GM12878 (cell line): ENCODE data around the gene FER1L5. TPM values are rescaled to one million over a fixed set of nuclear protein-coding genes. Genes with fewer than 3 reads are reported as not detected.

Experiments used
- ATAC-seq: fragments of 200-7000 bp; cut with Tn5 transposase; 3 replicates; pipeline ENCODE4 v1.9.1; 2020; ENCODE audit warnings: mild to moderate bottlenecking, moderate library complexity
- BruUV-seq: library from RNA; stranded (reverse); fragments of 400-500 nt; replicated peaks from 2 replicates; lab custom pipeline; 2021; lab: Mats Ljungman, UMichigan
- CTCF ChIA-PET: fragments of 300-600 bp; sonication (Branson Sonifier 250); formaldehyde crosslinking; extraction: SDS; loops from one replicate; lab custom pipeline; 2021; ENCODE audit warnings: inconsistent platforms; lab: Yijun Ruan, JAX
- POLR2A ChIA-PET: fragments of 350-600 bp; formaldehyde crosslinking; extraction: SDS; loops from one replicate; lab custom pipeline; 2021; ENCODE audit warnings: inconsistent platforms; lab: Charles Lee
- RAD21 ChIA-PET: fragments of 300-600 bp; sonication (Branson Sonifier 250); formaldehyde crosslinking; loops from one replicate; lab custom pipeline; 2023; ENCODE audit warnings: antibody characterized with exemption; ENCODE audit not compliant: unreplicated experiment; lab: Charles Lee
- SMC1A ChIA-PET: fragments of 300-600 bp; sonication (Branson Sonifier 250); formaldehyde crosslinking; loops from one replicate; lab custom pipeline; 2023; ENCODE audit not compliant: unreplicated experiment, uncharacterized antibody; lab: Charles Lee
- DNase-seq: peaks from one replicate; pipeline ENCODE4 v3.0.0-alpha.2; 2011; ENCODE audit warnings: low read depth, low spot score
- FAIRE-seq: peaks from 3 replicates; lab custom pipeline; 2011; peaks lifted over from hg19 to GRCh38; lab: Jason Lieb, UNC
- H2AFZ ChIP-seq: 2 replicates; pipeline ENCODE4 v1.6.0; 2011; ENCODE audit warnings: low read depth, low read length, control low read depth; ENCODE audit not compliant: control insufficient read depth
- H3K27ac ChIP-seq: 2 replicates; pipeline ENCODE4 v1.5.1; 2011; ENCODE audit warnings: control low read depth; ENCODE audit not compliant: control insufficient read depth, insufficient read depth
- H3K27me3 ChIP-seq, 2 experiments: replicated peaks in 1 of 2; 2 replicates each; pipeline versions ENCODE4 v1.6.0 to v1.6.1; 2011; ENCODE audit warnings: low read length in 1 of 2; ENCODE audit not compliant: control insufficient read depth in 2 of 2, insufficient read depth in 2 of 2
- H3K36me3 ChIP-seq, 2 experiments: 2 replicates each; pipeline ENCODE4 v1.5.1; 2011; ENCODE audit warnings: low read length in 1 of 2; ENCODE audit not compliant: control insufficient read depth in 2 of 2, insufficient read depth in 2 of 2
- H3K4me1 ChIP-seq: 2 replicates; pipeline ENCODE4 v1.6.1; 2011; ENCODE audit warnings: mild to moderate bottlenecking, low read length, moderate library complexity, mixed read lengths; ENCODE audit not compliant: control insufficient read depth, insufficient read depth
- H3K4me2 ChIP-seq: 2 replicates; pipeline ENCODE4 v1.6.0; 2011; ENCODE audit warnings: control low read depth; ENCODE audit not compliant: control insufficient read depth, insufficient read depth
- H3K4me3 ChIP-seq: fragments of 200-600 bp; sonication (generic); 2 replicates; pipeline ENCODE4 v1.5.1; 2016
- H3K79me2 ChIP-seq: 2 replicates; pipeline ENCODE4 v1.6.0; 2011; ENCODE audit warnings: low read length; ENCODE audit not compliant: control insufficient read depth, insufficient read depth
- H3K9ac ChIP-seq: 2 replicates; pipeline ENCODE4 v1.8.0; 2011; ENCODE audit warnings: low read length, control low read depth, mixed read lengths; ENCODE audit not compliant: control insufficient read depth, insufficient read depth
- H3K9me3 ChIP-seq: replicated peaks from 3 replicates; pipeline ENCODE4 v1.5.1; 2011; ENCODE audit warnings: mild to moderate bottlenecking, low read length; ENCODE audit not compliant: control insufficient read depth, insufficient read depth
- H4K20me1 ChIP-seq: 2 replicates; pipeline ENCODE4 v1.6.0; 2011; ENCODE audit not compliant: control insufficient read depth, insufficient read depth
- CHD2 ChIP-seq: IDR thresholded peaks from 2 replicates; pipeline ENCODE4 v1.6.1; 2011; ENCODE audit warnings: low read depth, low read length, improper control_type of control experiment, borderline replicate concordance
- CREB1 ChIP-seq: IDR thresholded peaks from 2 replicates; pipeline ENCODE4 v1.6.1; 2012; ENCODE audit warnings: low read depth, mild to moderate bottlenecking, inconsistent platforms
- HCFC1 ChIP-seq: fragments of 150-350 bp; IDR thresholded peaks from 2 replicates; pipeline ENCODE4 v1.6.1; 2014; ENCODE audit warnings: low read length
- PML ChIP-seq: IDR thresholded peaks from 2 replicates; pipeline ENCODE4 v1.6.1; 2012; ENCODE audit warnings: low read length, inconsistent platforms
- SUPT20H ChIP-seq: IDR thresholded peaks from 2 replicates; pipeline ENCODE4 v1.6.1; 2011; ENCODE audit warnings: low read depth, mild to moderate bottlenecking, low read length, moderate library complexity, borderline replicate concordance; ENCODE audit not compliant: control insufficient read depth
- WGBS: methylation state at CpG from one replicate; pipeline ENCODE4 v1.1.6; 2016; ENCODE audit warnings: low lambda C conversion rate; ENCODE audit not compliant: insufficient replicate concordance, insufficient coverage; ENCODE audit errors: missing lambda C conversion rate; 5-methylcytosine and 5-hydroxymethylcytosine counted together
- in situ Hi-C: fragments of 300-500 bp; cut with MboI; formaldehyde crosslinking; loops from 9 replicates; pipeline ENCODE4 v1.14.3; 2018; ENCODE audit warnings: mixed read lengths
- intact Hi-C: fragments of 100-400 bp; cut with micrococcal nuclease; formaldehyde crosslinking; loops from one replicate; pipeline ENCODE4 v1.14.2; 2022; ENCODE audit not compliant: unreplicated experiment
- polyA plus RNA-seq, 11 experiments: library from polyadenylated mRNA; depleted of rRNA in 4 of 11; unstranded in 6 of 11; stranded (reverse) in 5 of 11; fragments of >200 nt; fragmentation: Nextera tagmentation in 4 of 11; fragmentation: Illumina TruSeq in 1 of 11; extraction: Ambion mirVana in 4 of 11; extraction: Trizol in 1 of 11; gene quantifications; 1 replicate in 1 of 11; 2 replicates in 10 of 11; pipeline versions ENCODE4 v1.2.1 to v1.2.3, GENCODE V29; 2011 to 2016; ENCODE audit warnings: inconsistent platforms in 2 of 11, missing spikeins in 2 of 11, low read depth in 1 of 11
- total RNA-seq, 4 experiments: library from RNA; depleted of rRNA in 3 of 4; stranded (reverse); fragments of >200 nt in 3 of 4; fragmentation: Illumina TruSeq in 1 of 4; extraction: Trizol in 1 of 4; gene quantifications; 2 replicates each; pipeline versions ENCODE4 v1.2.1 to v1.2.3, GENCODE V29; 2013 to 2021
- TF ChIP-seq, protein P1 (sequence below): IDR thresholded peaks from 2 replicates; pipeline ENCODE4 v1.6.1; 2012; ENCODE audit warnings: improper control_type of control experiment, low read depth, low read length; ENCODE audit not compliant: insufficient replicate concordance
- TF ChIP-seq, protein P2 (sequence below): fragments of 450-650 bp; conservative IDR thresholded peaks from 2 replicates; pipeline ENCODE4 v1.6.1; 2017; ENCODE audit warnings: mild to moderate bottlenecking, moderate library complexity
- TF ChIP-seq, protein P3 (sequence below): fragments of 450-650 bp; IDR thresholded peaks from 2 replicates; pipeline ENCODE4 v1.6.1; 2017; ENCODE audit warnings: mild to moderate bottlenecking
- TF ChIP-seq, protein P4 (sequence below): fragments of 450-650 bp; formaldehyde crosslinking; IDR thresholded peaks from 2 replicates; pipeline ENCODE4 v1.4.0; 2020; ENCODE audit warnings: mild to moderate bottlenecking, moderate library complexity

Gene FER1L5
- total and polyA plus RNA-seq, 10 of the 15 experiments (the other 5 are each of a cell fraction or from before 2014, with no cell fraction given), result not detected

DNA sequence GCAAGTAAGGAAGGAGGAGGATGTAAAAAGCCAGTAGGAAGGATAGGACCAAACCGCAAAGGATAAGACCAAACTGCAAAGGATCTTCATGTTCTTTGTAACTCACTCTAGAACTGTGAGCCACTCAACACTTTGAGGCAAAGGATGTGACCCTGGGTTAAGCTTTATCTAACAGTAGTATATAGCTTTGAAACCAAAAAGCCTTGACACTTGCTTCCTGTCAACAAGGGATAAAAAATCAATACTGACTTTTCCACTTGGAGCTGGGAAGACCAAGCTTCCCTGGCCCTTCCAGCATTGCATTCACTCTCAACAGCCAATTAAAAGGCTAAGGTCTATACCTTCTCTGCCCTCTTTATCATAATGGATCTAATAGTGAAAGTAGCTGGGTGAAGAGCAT is 26.4 kb upstream of the FER1L5 start (continued):
- TF ChIP-seq, protein P1, sequence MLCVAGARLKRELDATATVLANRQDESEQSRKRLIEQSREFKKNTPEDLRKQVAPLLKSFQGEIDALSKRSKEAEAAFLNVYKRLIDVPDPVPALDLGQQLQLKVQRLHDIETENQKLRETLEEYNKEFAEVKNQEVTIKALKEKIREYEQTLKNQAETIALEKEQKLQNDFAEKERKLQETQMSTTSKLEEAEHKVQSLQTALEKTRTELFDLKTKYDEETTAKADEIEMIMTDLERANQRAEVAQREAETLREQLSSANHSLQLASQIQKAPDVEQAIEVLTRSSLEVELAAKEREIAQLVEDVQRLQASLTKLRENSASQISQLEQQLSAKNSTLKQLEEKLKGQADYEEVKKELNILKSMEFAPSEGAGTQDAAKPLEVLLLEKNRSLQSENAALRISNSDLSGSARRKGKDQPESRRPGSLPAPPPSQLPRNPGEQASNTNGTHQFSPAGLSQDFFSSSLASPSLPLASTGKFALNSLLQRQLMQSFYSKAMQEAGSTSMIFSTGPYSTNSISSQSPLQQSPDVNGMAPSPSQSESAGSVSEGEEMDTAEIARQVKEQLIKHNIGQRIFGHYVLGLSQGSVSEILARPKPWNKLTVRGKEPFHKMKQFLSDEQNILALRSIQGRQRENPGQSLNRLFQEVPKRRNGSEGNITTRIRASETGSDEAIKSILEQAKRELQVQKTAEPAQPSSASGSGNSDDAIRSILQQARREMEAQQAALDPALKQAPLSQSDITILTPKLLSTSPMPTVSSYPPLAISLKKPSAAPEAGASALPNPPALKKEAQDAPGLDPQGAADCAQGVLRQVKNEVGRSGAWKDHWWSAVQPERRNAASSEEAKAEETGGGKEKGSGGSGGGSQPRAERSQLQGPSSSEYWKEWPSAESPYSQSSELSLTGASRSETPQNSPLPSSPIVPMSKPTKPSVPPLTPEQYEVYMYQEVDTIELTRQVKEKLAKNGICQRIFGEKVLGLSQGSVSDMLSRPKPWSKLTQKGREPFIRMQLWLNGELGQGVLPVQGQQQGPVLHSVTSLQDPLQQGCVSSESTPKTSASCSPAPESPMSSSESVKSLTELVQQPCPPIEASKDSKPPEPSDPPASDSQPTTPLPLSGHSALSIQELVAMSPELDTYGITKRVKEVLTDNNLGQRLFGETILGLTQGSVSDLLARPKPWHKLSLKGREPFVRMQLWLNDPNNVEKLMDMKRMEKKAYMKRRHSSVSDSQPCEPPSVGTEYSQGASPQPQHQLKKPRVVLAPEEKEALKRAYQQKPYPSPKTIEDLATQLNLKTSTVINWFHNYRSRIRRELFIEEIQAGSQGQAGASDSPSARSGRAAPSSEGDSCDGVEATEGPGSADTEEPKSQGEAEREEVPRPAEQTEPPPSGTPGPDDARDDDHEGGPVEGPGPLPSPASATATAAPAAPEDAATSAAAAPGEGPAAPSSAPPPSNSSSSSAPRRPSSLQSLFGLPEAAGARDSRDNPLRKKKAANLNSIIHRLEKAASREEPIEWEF, result no peak
- TF ChIP-seq, all 136 proteins: peak for 0

DNA sequence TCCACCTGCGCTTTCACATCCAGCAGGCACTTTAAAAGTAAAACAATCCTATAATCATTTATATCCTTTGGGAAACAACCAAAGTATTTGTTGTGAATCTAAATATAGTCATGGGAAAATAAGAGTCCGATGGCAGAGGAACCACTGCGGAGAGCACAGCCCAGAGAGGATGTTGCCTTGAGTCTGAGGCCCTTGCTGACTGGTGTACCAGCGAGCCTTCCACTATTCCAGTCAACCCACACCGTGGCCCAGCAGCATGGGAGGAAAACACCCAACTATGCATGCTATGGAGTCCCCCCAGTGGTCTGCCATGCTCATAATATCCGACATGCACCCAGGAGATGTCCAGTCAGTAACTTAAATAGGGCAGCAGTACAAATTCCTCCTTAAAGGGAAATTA is 26.0 kb upstream of the FER1L5 start:
- RAD21 ChIA-PET, result no interaction called here
- Histone ChIP-seq H3K4me2 (no peak overlapping the region), H3K79me2 (no peaks in the 10 kb centered on the region), H2AFZ (no peak overlapping the region), H3K27me3 (no peaks in the 10 kb centered on the region), H4K20me1 (no peaks in the 10 kb centered on the region), H3K27ac (no peak overlapping the region), H3K36me3 (peaks cover 11 to 20% of the 10 kb centered on the region in 2 experiments; a peak in 3 of 4 replicates), H3K4me1 (no peaks in the 10 kb centered on the region), H3K9ac (no peak overlapping the region), H3K4me3 (no peak overlapping the region), H3K9me3 (no peaks in the 10 kb centered on the region)
- in situ Hi-C loops (no loop called here), intact Hi-C loops (no loop called here)
- FAIRE-seq, result no peak
- no peak for ATAC-seq
- no TSS peak for BruUV-seq
- POLR2A ChIA-PET, result no interaction called here
- DNase-seq, result no peak
- WGBS, result 92% methylated on average over 6 of the region's 6 CpGs
- CTCF ChIA-PET, result no interaction called here
- SMC1A ChIA-PET, result interaction anchor here (0.8 kb wide), 1 partner anchor 14 kb away, joined by 3 read pairs; no protein-coding TSS in a partner anchor
- TF ChIP-seq, protein P2, sequence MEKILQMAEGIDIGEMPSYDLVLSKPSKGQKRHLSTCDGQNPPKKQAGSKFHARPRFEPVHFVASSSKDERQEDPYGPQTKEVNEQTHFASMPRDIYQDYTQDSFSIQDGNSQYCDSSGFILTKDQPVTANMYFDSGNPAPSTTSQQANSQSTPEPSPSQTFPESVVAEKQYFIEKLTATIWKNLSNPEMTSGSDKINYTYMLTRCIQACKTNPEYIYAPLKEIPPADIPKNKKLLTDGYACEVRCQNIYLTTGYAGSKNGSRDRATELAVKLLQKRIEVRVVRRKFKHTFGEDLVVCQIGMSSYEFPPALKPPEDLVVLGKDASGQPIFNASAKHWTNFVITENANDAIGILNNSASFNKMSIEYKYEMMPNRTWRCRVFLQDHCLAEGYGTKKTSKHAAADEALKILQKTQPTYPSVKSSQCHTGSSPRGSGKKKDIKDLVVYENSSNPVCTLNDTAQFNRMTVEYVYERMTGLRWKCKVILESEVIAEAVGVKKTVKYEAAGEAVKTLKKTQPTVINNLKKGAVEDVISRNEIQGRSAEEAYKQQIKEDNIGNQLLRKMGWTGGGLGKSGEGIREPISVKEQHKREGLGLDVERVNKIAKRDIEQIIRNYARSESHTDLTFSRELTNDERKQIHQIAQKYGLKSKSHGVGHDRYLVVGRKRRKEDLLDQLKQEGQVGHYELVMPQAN, result no peak
- TF ChIP-seq, protein P3, sequence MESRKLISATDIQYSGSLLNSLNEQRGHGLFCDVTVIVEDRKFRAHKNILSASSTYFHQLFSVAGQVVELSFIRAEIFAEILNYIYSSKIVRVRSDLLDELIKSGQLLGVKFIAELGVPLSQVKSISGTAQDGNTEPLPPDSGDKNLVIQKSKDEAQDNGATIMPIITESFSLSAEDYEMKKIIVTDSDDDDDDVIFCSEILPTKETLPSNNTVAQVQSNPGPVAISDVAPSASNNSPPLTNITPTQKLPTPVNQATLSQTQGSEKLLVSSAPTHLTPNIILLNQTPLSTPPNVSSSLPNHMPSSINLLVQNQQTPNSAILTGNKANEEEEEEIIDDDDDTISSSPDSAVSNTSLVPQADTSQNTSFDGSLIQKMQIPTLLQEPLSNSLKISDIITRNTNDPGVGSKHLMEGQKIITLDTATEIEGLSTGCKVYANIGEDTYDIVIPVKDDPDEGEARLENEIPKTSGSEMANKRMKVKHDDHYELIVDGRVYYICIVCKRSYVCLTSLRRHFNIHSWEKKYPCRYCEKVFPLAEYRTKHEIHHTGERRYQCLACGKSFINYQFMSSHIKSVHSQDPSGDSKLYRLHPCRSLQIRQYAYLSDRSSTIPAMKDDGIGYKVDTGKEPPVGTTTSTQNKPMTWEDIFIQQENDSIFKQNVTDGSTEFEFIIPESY, result no peak
- TF ChIP-seq CHD2, result no peak
- no peak for TF ChIP-seq HCFC1
- TF ChIP-seq SUPT20H, result no peak
- TF ChIP-seq CREB1, result no peak
- TF ChIP-seq PML, result no peak
- TF ChIP-seq, protein P4, sequence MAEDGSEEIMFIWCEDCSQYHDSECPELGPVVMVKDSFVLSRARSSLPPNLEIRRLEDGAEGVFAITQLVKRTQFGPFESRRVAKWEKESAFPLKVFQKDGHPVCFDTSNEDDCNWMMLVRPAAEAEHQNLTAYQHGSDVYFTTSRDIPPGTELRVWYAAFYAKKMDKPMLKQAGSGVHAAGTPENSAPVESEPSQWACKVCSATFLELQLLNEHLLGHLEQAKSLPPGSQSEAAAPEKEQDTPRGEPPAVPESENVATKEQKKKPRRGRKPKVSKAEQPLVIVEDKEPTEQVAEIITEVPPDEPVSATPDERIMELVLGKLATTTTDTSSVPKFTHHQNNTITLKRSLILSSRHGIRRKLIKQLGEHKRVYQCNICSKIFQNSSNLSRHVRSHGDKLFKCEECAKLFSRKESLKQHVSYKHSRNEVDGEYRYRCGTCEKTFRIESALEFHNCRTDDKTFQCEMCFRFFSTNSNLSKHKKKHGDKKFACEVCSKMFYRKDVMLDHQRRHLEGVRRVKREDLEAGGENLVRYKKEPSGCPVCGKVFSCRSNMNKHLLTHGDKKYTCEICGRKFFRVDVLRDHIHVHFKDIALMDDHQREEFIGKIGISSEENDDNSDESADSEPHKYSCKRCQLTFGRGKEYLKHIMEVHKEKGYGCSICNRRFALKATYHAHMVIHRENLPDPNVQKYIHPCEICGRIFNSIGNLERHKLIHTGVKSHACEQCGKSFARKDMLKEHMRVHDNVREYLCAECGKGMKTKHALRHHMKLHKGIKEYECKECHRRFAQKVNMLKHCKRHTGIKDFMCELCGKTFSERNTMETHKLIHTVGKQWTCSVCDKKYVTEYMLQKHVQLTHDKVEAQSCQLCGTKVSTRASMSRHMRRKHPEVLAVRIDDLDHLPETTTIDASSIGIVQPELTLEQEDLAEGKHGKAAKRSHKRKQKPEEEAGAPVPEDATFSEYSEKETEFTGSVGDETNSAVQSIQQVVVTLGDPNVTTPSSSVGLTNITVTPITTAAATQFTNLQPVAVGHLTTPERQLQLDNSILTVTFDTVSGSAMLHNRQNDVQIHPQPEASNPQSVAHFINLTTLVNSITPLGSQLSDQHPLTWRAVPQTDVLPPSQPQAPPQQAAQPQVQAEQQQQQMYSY (CRISPR knock-in tag), result no peak
